Skin epidermis (tissue), 12 donors: ENCODE data around the gene MAOA.
"Not testable (repeated sequence)": the region's sequence is repeated elsewhere in the genome, so short reads cannot be mapped to it uniquely, and the experiment has no call there.

ENCODE experiments used
- H3K27ac ChIP-seq, 21 experiments: fragments of 200-600 bp; sonication (generic) in 11 of 21; one replicate each; pipeline ENCODE4 v1.5.0; 2020; ENCODE audit warnings: mild to moderate bottlenecking in 3 of 21, inconsistent platforms in 2 of 21, moderate library complexity in 2 of 21
- H3K4me3 ChIP-seq, 7 experiments: fragments of 200-600 bp; sonication (generic) in 2 of 7; one replicate each; pipeline ENCODE4 v1.5.0; 2020; ENCODE audit warnings: inconsistent platforms in 2 of 7, mild to moderate bottlenecking in 2 of 7, moderate library complexity in 1 of 7

MAOA gene

GRCh38 chrX:43656005-43656494 lies at the start of gene MAOA:
Gene MAOA, plus strand, starts transcription at chrX:43656299. Its CDS starts 43 bp downstream, at chrX:43656342.
- H3K27ac ChIP-seq = peak within 1 kb of the TSS; percentile 36 to 93 (median 85)
- peak within 1 kb of the TSS; percentile 45 to 67 (median 53) for H3K4me3 ChIP-seq

- no peak overlapping the region for H3K4me3 ChIP-seq
- H3K27ac ChIP-seq = no peak overlapping the region
These were observed 43.7 kb upstream of the MAOA start for GRCh38 chrX:43612400-43612799.

GRCh38 chrX:43615660-43616059 lies 40.4 kb upstream of the MAOA start:
- Histone ChIP-seq H3K27ac (no peak overlapping the region), H3K4me3 (no peak overlapping the region)

- Histone ChIP-seq H3K27ac (no peak overlapping the region), H3K4me3 (no peak overlapping the region)
These were observed 37.5 kb upstream of the MAOA start for GRCh38 chrX:43618366-43619205.

- H3K27ac ChIP-seq, H3K4me3 ChIP-seq: not testable (repeated sequence)
These were observed 36.2 kb upstream of the MAOA start for GRCh38 chrX:43619861-43620260.

- Histone ChIP-seq H3K4me3 (no peak overlapping the region), H3K27ac (no peak overlapping the region)
These were observed 29.0 kb upstream of the MAOA start for GRCh38 chrX:43627147-43627546.

GRCh38 chrX:43627669-43628068 lies 28.4 kb upstream of the MAOA start:
- no peak overlapping the region for H3K4me3 ChIP-seq
- no peak overlapping the region for H3K27ac ChIP-seq

GRCh38 chrX:43629229-43629628 lies 26.9 kb upstream of the MAOA start:
- Histone ChIP-seq H3K4me3 (no peak overlapping the region), H3K27ac (no peak overlapping the region)

- no peak overlapping the region for H3K4me3 ChIP-seq
These were observed 24.3 kb upstream of the MAOA start for GRCh38 chrX:43631841-43632240.

GRCh38 chrX:43633081-43633480 lies 23.0 kb upstream of the MAOA start:
- H3K27ac ChIP-seq = no peak overlapping the region

More at GRCh38 chrX:43631841-43632240, 24.3 kb upstream of the MAOA start:
- H3K27ac ChIP-seq = no peak overlapping the region

GRCh38 chrX:43633757-43634156 lies 22.3 kb upstream of the MAOA start:
- H3K4me3 ChIP-seq = no peak overlapping the region

More at GRCh38 chrX:43633081-43633480, 23.0 kb upstream of the MAOA start:
- H3K4me3 ChIP-seq = no peak overlapping the region

GRCh38 chrX:43640482-43640881 lies 15.6 kb upstream of the MAOA start:
- no peak overlapping the region for H3K4me3 ChIP-seq
- no peak overlapping the region for H3K27ac ChIP-seq

More at GRCh38 chrX:43633757-43634156, 22.3 kb upstream of the MAOA start:
- H3K27ac ChIP-seq = no peak overlapping the region

GRCh38 chrX:43641691-43642090 lies 14.4 kb upstream of the MAOA start:
- no peak overlapping the region for H3K27ac ChIP-seq
- H3K4me3 ChIP-seq = no peak overlapping the region

GRCh38 chrX:43643201-43643600 lies 12.9 kb upstream of the MAOA start:
- H3K4me3 ChIP-seq = no peak overlapping the region
- H3K27ac ChIP-seq = peak overlapping the region in 6 of 21 experiments; percentile 17 to 75 (median 56)

- peak overlapping the region in 9 of 21 experiments; percentile 2 to 75 (median 46) for H3K27ac ChIP-seq
These were observed 12.4 kb upstream of the MAOA start for GRCh38 chrX:43643662-43644061.

GRCh38 chrX:43644124-43644701 lies 11.9 kb upstream of the MAOA start:
- H3K27ac ChIP-seq = peak overlapping the region in 9 of 21 experiments; percentile 2 to 75 (median 46)

More at GRCh38 chrX:43643662-43644061, 12.4 kb upstream of the MAOA start:
- H3K4me3 ChIP-seq = no peak overlapping the region

GRCh38 chrX:43646800-43647199 lies 9.3 kb upstream of the MAOA start:
- no peak overlapping the region for H3K27ac ChIP-seq
- no peak overlapping the region for H3K4me3 ChIP-seq

More at GRCh38 chrX:43644124-43644701, 11.9 kb upstream of the MAOA start:
- H3K4me3 ChIP-seq = no peak overlapping the region

GRCh38 chrX:43654431-43655150 lies 1.5 kb upstream of the MAOA start:
- Histone ChIP-seq H3K4me3 (peak overlapping the region; percentile 45 to 67 (median 53)), H3K27ac (peak overlapping the region; percentile 53 to 93 (median 86))

GRCh38 chrX:43655151-43656004 lies 721 bp upstream of the MAOA start:
- H3K27ac ChIP-seq = peak overlapping the region; percentile 36 to 93 (median 85)
- H3K4me3 ChIP-seq = peak overlapping the region; percentile 45 to 67 (median 53)
